ENCODE results near the gene PLA2G4C. TPM values are rescaled to one million over a fixed set of nuclear protein-coding genes. Genes with fewer than 3 reads are reported as not detected.

The PLA2G4C gene
- total and polyA plus RNA-seq, 2 of the 8 experiments (the other 6 are each of a cell fraction or from before 2014, with no cell fraction given), result 14.9 to 20.5 TPM

DNA sequence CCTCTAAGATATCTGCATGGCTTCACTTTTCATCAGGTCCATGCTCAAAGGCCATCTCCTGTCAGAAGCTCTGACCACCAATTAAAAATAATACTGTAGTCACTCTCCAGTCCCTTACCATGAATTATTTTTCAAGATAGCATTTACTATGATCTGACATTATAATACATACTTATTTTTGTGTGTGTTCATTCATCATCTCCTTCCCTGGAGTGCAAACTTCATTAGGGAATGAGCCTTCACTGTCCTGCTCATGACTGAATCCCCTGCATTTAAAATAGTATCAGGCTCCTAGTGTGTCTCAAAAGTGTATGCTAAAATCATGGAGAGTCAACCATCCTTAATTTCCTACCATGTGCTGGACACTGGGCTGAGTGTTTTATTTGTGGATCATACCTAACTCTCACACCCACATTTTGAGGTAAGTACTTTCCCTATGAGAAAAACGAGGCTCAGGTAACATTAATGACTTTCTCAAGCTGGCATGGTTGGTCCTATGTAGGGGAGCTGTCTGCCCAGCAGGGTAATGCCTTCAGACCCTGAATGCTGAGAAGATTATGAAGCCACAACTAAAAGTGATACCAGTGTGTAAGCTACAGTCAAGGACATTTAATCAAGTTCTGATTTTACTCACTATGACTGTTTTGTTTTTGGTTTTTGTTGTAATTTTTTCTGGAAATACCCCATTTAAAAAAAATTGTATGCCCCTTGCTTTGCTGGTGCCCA, 16.3 kb downstream of the PLA2G4C start:
- Histone ChIP-seq H2BK20ac (ENCODE audit: low read length) (no peak overlapping the region), H4K91ac (replicated peaks; ENCODE audit: insufficient read length, low read length) (no peak overlapping the region), H2BK120ac (replicated peaks; ENCODE audit: low read depth, low read length) (no peak overlapping the region), H3K4ac (replicated peaks; ENCODE audit: insufficient read length, low read depth, low read length) (no peak overlapping the region), H3K14ac (ENCODE audit: insufficient read length) (no peak overlapping the region), H2AFZ (ENCODE audit: low read length) (no peak overlapping the region), H3K23me2 (ENCODE audit: low read depth, low read length) (no peaks in the 10 kb centered on the region), H3K4me3 (ENCODE audit: extremely low read depth in 1 of 4, insufficient read depth in 2 of 4, low read depth in 3 of 4, low read length in 4 of 4) (no peak overlapping the region), H3K27ac (ENCODE audit: low read depth, low read length) (no peak overlapping the region), H4K5ac (ENCODE audit: insufficient read length, low read depth, low read length) (no peak overlapping the region), H3K4me1 (replicated peaks in 1 of 4; ENCODE audit: control insufficient read depth in 3 of 4, insufficient read depth in 4 of 4, low read length in 3 of 4) (no peaks in the 10 kb centered on the region), H3K27me3 (replicated peaks in 1 of 4; ENCODE audit: control insufficient read depth in 3 of 4, extremely low read depth in 1 of 4, insufficient read depth in 3 of 4, low read length in 3 of 4) (no peaks in the 10 kb centered on the region; a peak in 1 of 7 replicates), H3K18ac (ENCODE audit: extremely low read depth, low read length) (no peak overlapping the region), H2BK5ac (ENCODE audit: low read depth, low read length) (no peak overlapping the region), H3K23ac (ENCODE audit: insufficient read length) (no peak overlapping the region), H4K20me1 (replicated peaks in 1 of 2; ENCODE audit: control insufficient read depth in 1 of 2, insufficient read depth in 2 of 2, low read length in 2 of 2) (no peaks in the 10 kb centered on the region), H3K9me3 (ENCODE audit: insufficient read depth in 2 of 2, low read depth in 1 of 2, low read length in 1 of 2) (no peaks in the 10 kb centered on the region), H4K8ac (ENCODE audit: extremely low read depth, insufficient read depth, low read length) (no peak overlapping the region), H3K79me2 (ENCODE audit: control insufficient read depth in 1 of 2, insufficient read depth in 2 of 2, low read length in 2 of 2) (no peaks in the 10 kb centered on the region), H2BK12ac (ENCODE audit: low read depth, low read length) (no peak overlapping the region), H3K36me3 (ENCODE audit: control insufficient read depth in 2 of 4, insufficient read depth in 4 of 4, low read length in 3 of 4) (no peaks in the 10 kb centered on the region), H3K79me1 (ENCODE audit: low read depth, low read length) (no peaks in the 10 kb centered on the region), H3K9ac (replicated peaks in 1 of 4; ENCODE audit: extremely low read depth in 1 of 4, low read depth in 3 of 4, low read length in 3 of 4) (no peak overlapping the region), H3K4me2 (ENCODE audit: insufficient read depth in 1 of 2, low read depth in 2 of 2, low read length in 2 of 2) (no peak overlapping the region), H3K56ac (replicated peaks; ENCODE audit: insufficient read length, low read depth, low read length) (no peak overlapping the region), H2BK15ac (ENCODE audit: low read length) (no peak overlapping the region), H2AK5ac (ENCODE audit: low read depth, low read length) (no peak overlapping the region)
- FAIRE-seq, result no peak
- ChIA-PET POLR2A (ENCODE audit: partially characterized antibody) (interaction anchor here (1.2 kb wide), 1 partner anchor 8 kb away, joined by 4 read pairs; no protein-coding TSS in a partner anchor), CTCF (ENCODE audit: partially characterized antibody) (interaction anchor here (0.7 to 2.9 kb wide), 7 partner anchors 9 to 132 kb away, joined by 3 to 14 read pairs (median 3); partner anchors contain the start of gene PLA2G4C)
- 76% methylated on average over 1 of the region's 1 CpG; no CpG with 5 or more reads in 1 of the 2 experiments for WGBS, 2 experiments (ENCODE audit: extremely low coverage in 1 of 2, insufficient coverage in 1 of 2, insufficient read length in 1 of 2, insufficient replicate concordance in 2 of 2, low coverage in 1 of 2, low lambda C conversion rate in 2 of 2, missing lambda C conversion rate in 1 of 2)
- no peak for DNase-seq (ENCODE audit: low read depth in 1 of 2, low spot score in 2 of 2)
- TF ChIP-seq MAFK (IDR thresholded peaks at IDR 0.05; ENCODE audit: low read depth, low read length) (no peak), SIRT6 (IDR thresholded peaks at IDR 0.05; ENCODE audit: low read length) (no peak), CEBPB (IDR thresholded peaks at IDR 0.05; ENCODE audit: low read depth, low read length) (no peak), ZNF274 (IDR thresholded peaks at IDR 0.05; ENCODE audit: borderline replicate concordance, extremely low read depth, low read length) (no peak), RFX5 (IDR thresholded peaks at IDR 0.05; ENCODE audit: borderline replicate concordance, low read depth, low read length) (no peak), BACH1 (IDR thresholded peaks at IDR 0.05; ENCODE audit: low read length) (no peak), FOSL1 (IDR thresholded peaks at IDR 0.05; ENCODE audit: insufficient read depth, low read depth, low read length) (no peak), TCF12 (IDR thresholded peaks at IDR 0.05; ENCODE audit: low read depth, low read length) (no peak), CREB1 (IDR thresholded peaks at IDR 0.05) (no peak), EGR1 (IDR thresholded peaks at IDR 0.05; ENCODE audit: borderline replicate concordance, low read depth, low read length) (no peak), YY1 (IDR thresholded peaks at IDR 0.05; ENCODE audit: low read depth, low read length) (no peak)
- TF ChIP-seq, protein P1, sequence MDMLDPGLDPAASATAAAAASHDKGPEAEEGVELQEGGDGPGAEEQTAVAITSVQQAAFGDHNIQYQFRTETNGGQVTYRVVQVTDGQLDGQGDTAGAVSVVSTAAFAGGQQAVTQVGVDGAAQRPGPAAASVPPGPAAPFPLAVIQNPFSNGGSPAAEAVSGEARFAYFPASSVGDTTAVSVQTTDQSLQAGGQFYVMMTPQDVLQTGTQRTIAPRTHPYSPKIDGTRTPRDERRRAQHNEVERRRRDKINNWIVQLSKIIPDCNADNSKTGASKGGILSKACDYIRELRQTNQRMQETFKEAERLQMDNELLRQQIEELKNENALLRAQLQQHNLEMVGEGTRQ (IDR thresholded peaks at IDR 0.05; ENCODE audit: low read length), result no peak
- TF ChIP-seq, protein P2, sequence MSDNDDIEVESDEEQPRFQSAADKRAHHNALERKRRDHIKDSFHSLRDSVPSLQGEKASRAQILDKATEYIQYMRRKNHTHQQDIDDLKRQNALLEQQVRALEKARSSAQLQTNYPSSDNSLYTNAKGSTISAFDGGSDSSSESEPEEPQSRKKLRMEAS (IDR thresholded peaks at IDR 0.05), result no peak
